Measurements from ENCODE around the gene ADARB1. TPM values are rescaled to one million over a fixed set of nuclear protein-coding genes. Genes with fewer than 3 reads are reported as not detected.
A peak's percentile ranks its signal among the peaks of the same experiment; 100 is the strongest.

ADARB1 gene
- total and polyA plus RNA-seq, 2 of the 4 experiments (the other 2 are of a cell fraction) = 39.8 to 47.3 TPM

DNA sequence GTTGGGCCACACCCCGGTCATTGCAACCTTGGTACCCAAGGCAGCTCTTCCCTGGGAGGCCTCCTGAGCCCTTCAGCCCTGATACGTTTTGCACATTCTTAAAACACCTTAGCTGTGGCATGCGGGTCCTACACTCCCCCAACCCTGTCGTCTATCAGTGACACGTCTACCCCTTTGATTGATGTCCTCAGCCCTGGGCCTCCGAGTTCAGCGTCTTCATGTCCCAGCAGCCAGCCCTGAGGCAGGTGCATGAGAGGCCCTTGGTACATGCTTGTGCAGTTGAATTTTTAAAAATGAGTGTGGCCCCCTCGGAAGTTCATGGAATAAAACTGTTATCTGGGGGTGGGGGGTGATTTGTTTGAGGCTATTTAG is 38.9 kb upstream of the ADARB1 start:
- no TSS peak for BruUV-seq (replicated peaks)
- Histone ChIP-seq H3K27me3 (ENCODE audit: control insufficient read depth, insufficient read depth, low read length) (no peaks in the 10 kb centered on the region), H2BK15ac (ENCODE audit: low read depth, low read length) (peak overlapping the region; percentile 43; the same call in 1 of the 3 replicates), H2AK5ac (ENCODE audit: low read depth, low read length) (peak overlapping the region; percentile 90), H3K14ac (replicated peaks; ENCODE audit: low read depth, low read length) (no peak overlapping the region), H3K23ac (ENCODE audit: low read depth, low read length) (no peak overlapping the region), H4K5ac (ENCODE audit: low read depth, low read length) (no peak overlapping the region), H3K18ac (ENCODE audit: low read depth, low read length) (no peak overlapping the region), H3K9me3 (ENCODE audit: control insufficient read depth, insufficient read depth, low read length) (peaks cover 5% of the 10 kb centered on the region; the same call in 1 of the 2 replicates), H4K91ac (ENCODE audit: insufficient read depth, low read depth, low read length) (0 out of 2 replicates have a peak overlapping the region, but pooled peaks have one; percentile 36), H3K27ac (ENCODE audit: insufficient read depth, low read length) (no peak overlapping the region), H2AFZ (replicated peaks; ENCODE audit: low read length, poor library complexity) (no peak overlapping the region), H3K4me1 (ENCODE audit: control insufficient read depth, insufficient read depth, low read length) (peaks cover 27% of the 10 kb centered on the region), H2AK9ac (replicated peaks; ENCODE audit: low read depth, low read length, poor library complexity) (no peak overlapping the region), H3K79me1 (ENCODE audit: low read depth in 1 of 2, low read length in 2 of 2) (no peaks in the 10 kb centered on the region; a peak in 1 of 4 replicates), H4K20me1 (ENCODE audit: insufficient read depth, low read length) (no peaks in the 10 kb centered on the region), H4K8ac (ENCODE audit: low read depth in 2 of 2, low read length in 2 of 2) (no peak overlapping the region), H3K4me3 (ENCODE audit: insufficient read depth, low read depth, low read length) (no peak overlapping the region), H3K4me2 (ENCODE audit: low read depth, low read length) (no peak overlapping the region), H3K36me3 (ENCODE audit: control insufficient read depth, insufficient read depth, low read length) (no peaks in the 10 kb centered on the region), H3K9ac (ENCODE audit: low read depth, low read length) (no peak overlapping the region), H2BK20ac (ENCODE audit: low read depth, low read length) (peak overlapping the region; percentile 10; the same call in 1 of the 2 replicates), H3K56ac (ENCODE audit: extremely low read depth, insufficient read depth, low read length) (no peak overlapping the region), H3K9me1 (ENCODE audit: insufficient read depth, low read length) (peaks cover 5% of the 10 kb centered on the region; the same call in 1 of the 2 replicates), H2BK120ac (ENCODE audit: low read depth, low read length) (peak overlapping the region; percentile 93; the same call in 1 of the 2 replicates), H2BK5ac (ENCODE audit: low read depth, low read length, poor library complexity, severe bottlenecking) (no peak overlapping the region), H3K4ac (ENCODE audit: low read depth, low read length) (peak overlapping the region; percentile 81)
- TF ChIP-seq CHD1 (IDR thresholded peaks at IDR 0.05; ENCODE audit: low read depth, low read length) (no peak), RAD21 (IDR thresholded peaks at IDR 0.05; ENCODE audit: low read length) (no peak), FOS (IDR thresholded peaks at IDR 0.05; ENCODE audit: low read depth, low read length) (no peak), MAZ (IDR thresholded peaks at IDR 0.05; ENCODE audit: borderline replicate concordance, low read depth, low read length) (no peak), SMC3 (IDR thresholded peaks at IDR 0.05; ENCODE audit: low read depth, low read length) (no peak), BHLHE40 (IDR thresholded peaks at IDR 0.05; ENCODE audit: low read depth, low read length) (no peak), MAFK (IDR thresholded peaks at IDR 0.05; ENCODE audit: low read depth, low read length) (no peak), NFE2L2 (IDR thresholded peaks at IDR 0.05; ENCODE audit: low read depth, low read length) (no peak), MXI1 (IDR thresholded peaks at IDR 0.05; ENCODE audit: borderline replicate concordance, low read depth, low read length) (no peak)
- ATAC-seq (ENCODE audit: low read depth) = no peak
- in situ Hi-C loops (cut with MboI; ENCODE audit: low sequenced_read_pairs) (no loop called here), intact Hi-C loops (cut with micrococcal nuclease) (no loop called here), dilution Hi-C loops (cut with HindIII; ENCODE audit: low sequenced_read_pairs, unreplicated experiment) (no loop called here)
- POLR2A ChIA-PET (ENCODE audit: unreplicated experiment) = interaction anchor here (0.5 kb wide), 1 partner anchor 108 kb away, joined by 5 read pairs; no protein-coding TSS in a partner anchor
- no peak for DNase-seq
- CTCF ChIA-PET = no interaction called here
- WGBS, 2 experiments (ENCODE audit: extremely low coverage in 2 of 2, insufficient read length in 1 of 2) = 100% methylated on average over 2 of the region's 8 CpGs; no CpG with 5 or more reads in 1 of the 2 experiments

Measured in IMR-90 (cell line).